DOHH2 (cell line): ENCODE measurements around the gene METTL3.

ENCODE experiments used
- EZH2phosphoT487 ChIP-seq: fragments of 200-600 bp; sonication (generic); IDR thresholded peaks from 2 replicates; pipeline ENCODE4 v1.6.1; 2017; ENCODE audit warnings: borderline replicate concordance, mild to moderate bottlenecking, antibody characterized with exemption, low read length, moderate library complexity, mixed read lengths
- TF ChIP-seq, protein P1 (sequence below): fragments of 200-600 bp; sonication (generic); IDR thresholded peaks from one replicate; pipeline ENCODE4 v1.5.1; 2014; ENCODE audit warnings: antibody characterized with exemption, mild to moderate bottlenecking, low read depth, low read length; ENCODE audit not compliant: poor library complexity, severe bottlenecking

DNA sequence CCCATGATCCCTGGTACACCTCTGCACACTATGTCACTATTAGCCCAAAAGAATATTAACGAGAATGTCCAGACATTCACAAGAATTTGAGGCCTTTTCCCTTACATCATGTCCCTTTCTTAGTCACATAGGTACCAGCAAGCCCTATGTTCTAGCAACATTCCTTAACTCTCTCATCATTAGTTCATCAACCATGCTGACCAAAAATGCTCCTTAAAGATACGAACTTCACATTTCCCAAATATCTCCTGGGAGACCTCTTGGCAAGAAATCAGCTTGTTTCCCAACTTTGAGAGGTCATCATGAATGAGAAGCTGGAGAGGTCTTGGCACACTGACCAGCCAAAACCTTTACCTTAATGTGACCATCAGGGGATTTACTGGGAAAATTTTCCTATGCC, 10.4 kb upstream of the METTL3 start:
- TF ChIP-seq, protein P1, sequence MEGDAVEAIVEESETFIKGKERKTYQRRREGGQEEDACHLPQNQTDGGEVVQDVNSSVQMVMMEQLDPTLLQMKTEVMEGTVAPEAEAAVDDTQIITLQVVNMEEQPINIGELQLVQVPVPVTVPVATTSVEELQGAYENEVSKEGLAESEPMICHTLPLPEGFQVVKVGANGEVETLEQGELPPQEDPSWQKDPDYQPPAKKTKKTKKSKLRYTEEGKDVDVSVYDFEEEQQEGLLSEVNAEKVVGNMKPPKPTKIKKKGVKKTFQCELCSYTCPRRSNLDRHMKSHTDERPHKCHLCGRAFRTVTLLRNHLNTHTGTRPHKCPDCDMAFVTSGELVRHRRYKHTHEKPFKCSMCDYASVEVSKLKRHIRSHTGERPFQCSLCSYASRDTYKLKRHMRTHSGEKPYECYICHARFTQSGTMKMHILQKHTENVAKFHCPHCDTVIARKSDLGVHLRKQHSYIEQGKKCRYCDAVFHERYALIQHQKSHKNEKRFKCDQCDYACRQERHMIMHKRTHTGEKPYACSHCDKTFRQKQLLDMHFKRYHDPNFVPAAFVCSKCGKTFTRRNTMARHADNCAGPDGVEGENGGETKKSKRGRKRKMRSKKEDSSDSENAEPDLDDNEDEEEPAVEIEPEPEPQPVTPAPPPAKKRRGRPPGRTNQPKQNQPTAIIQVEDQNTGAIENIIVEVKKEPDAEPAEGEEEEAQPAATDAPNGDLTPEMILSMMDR, result no peak
- no peak for TF ChIP-seq EZH2phosphoT487
